Islet of Langerhans (tissue), 1 donor: ENCODE data around the gene ANGPTL2.
"Not testable (repeated sequence)": the region's sequence is repeated elsewhere in the genome, so short reads cannot be mapped to it uniquely, and the experiment has no call there.

Experiments
- FAIRE-seq: peaks from one replicate; lab custom pipeline; 2011; peaks lifted over from hg19 to GRCh38; lab: Jason Lieb, UNC

The ANGPTL2 gene

GRCh38 chr9:127154390-127155191 lies 32.2 kb upstream of the ANGPTL2 start:
- no peak for FAIRE-seq

- no peak for FAIRE-seq
These were observed 31.6 kb upstream of the ANGPTL2 start for GRCh38 chr9:127154003-127154389.

GRCh38 chr9:127153501-127153900 lies 31.1 kb upstream of the ANGPTL2 start:
- no peak for FAIRE-seq

- FAIRE-seq, result no peak
These were observed 27.3 kb upstream of the ANGPTL2 start for GRCh38 chr9:127149463-127150390.

GRCh38 chr9:127149010-127149409 lies 26.6 kb upstream of the ANGPTL2 start:
- FAIRE-seq, result no peak

- FAIRE-seq, result no peak
These were observed 25.6 kb upstream of the ANGPTL2 start for GRCh38 chr9:127148014-127148413.

- no peak for FAIRE-seq
These were observed 24.8 kb upstream of the ANGPTL2 start for GRCh38 chr9:127147251-127147650.

- FAIRE-seq, result not testable (repeated sequence)
These were observed 24.4 kb upstream of the ANGPTL2 start for GRCh38 chr9:127146841-127147240.

- FAIRE-seq, result no peak
These were observed 22.4 kb upstream of the ANGPTL2 start for GRCh38 chr9:127144670-127145445.

- no peak for FAIRE-seq
These were observed 21.6 kb upstream of the ANGPTL2 start for GRCh38 chr9:127143920-127144465.

- no peak for FAIRE-seq
These were observed 20.6 kb upstream of the ANGPTL2 start for GRCh38 chr9:127142931-127143464.

GRCh38 chr9:127142291-127142690 lies 19.9 kb upstream of the ANGPTL2 start:
- FAIRE-seq, result no peak

GRCh38 chr9:127140842-127141675 lies 18.6 kb upstream of the ANGPTL2 start:
- no peak for FAIRE-seq

- FAIRE-seq, result no peak
These were observed 17.7 kb upstream of the ANGPTL2 start for GRCh38 chr9:127140181-127140580.

- FAIRE-seq, result no peak
These were observed 17.3 kb upstream of the ANGPTL2 start for GRCh38 chr9:127139775-127140174.

- no peak for FAIRE-seq
These were observed 16.8 kb upstream of the ANGPTL2 start for GRCh38 chr9:127139071-127139731.

- FAIRE-seq, result no peak
These were observed 16.0 kb upstream of the ANGPTL2 start for GRCh38 chr9:127138444-127138843.

GRCh38 chr9:127137640-127138360 lies 15.4 kb upstream of the ANGPTL2 start:
- no peak for FAIRE-seq

GRCh38 chr9:127136880-127137639 lies 14.6 kb upstream of the ANGPTL2 start:
- FAIRE-seq, result no peak
